Gastrocnemius medialis (tissue), 4 donors: ENCODE measurements around the gene PTPRN2. TPM values are rescaled to one million over a fixed set of nuclear protein-coding genes. Genes with fewer than 3 reads are reported as not detected.

Experiments used
- ATAC-seq, 2 donors: fragments of 150-250 bp; one replicate each; pipeline ENCODE4 v1.9.1; 2016
- DNase-seq, 2 donors: peaks; one replicate each; pipeline ENCODE4 v3.0.0-alpha.2; 2019
- H3K27ac ChIP-seq, 4 donors: fragments of 200-600 bp; sonication (generic); 1 replicate in 1 of 4; 2 replicates in 3 of 4; pipeline ENCODE4 v1.5.1; 2016 to 2018; ENCODE audit warnings: mild to moderate bottlenecking in 2 of 4, moderate library complexity in 1 of 4
- H3K27me3 ChIP-seq, 3 donors: fragments of 200-600 bp; sonication (generic) in 2 of 3; 1 replicate in 1 of 3; 2 replicates in 2 of 3; pipeline versions ENCODE4 v1.5.1 to v1.6.0; 2016 to 2019; ENCODE audit warnings: mild to moderate bottlenecking in 1 of 3, moderate library complexity in 1 of 3
- H3K36me3 ChIP-seq, 2 donors: fragments of 200-600 bp; sonication (generic) in 1 of 2; one replicate each; pipeline ENCODE4 v1.5.1; 2017 to 2018
- H3K4me1 ChIP-seq, 2 donors: fragments of 200-600 bp; sonication (generic) in 1 of 2; one replicate each; pipeline ENCODE4 v1.5.1; 2016 to 2017; ENCODE audit warnings: mild to moderate bottlenecking in 2 of 2
- H3K4me3 ChIP-seq, 4 donors: fragments of 200-600 bp; sonication (generic) in 3 of 4; 1 replicate in 1 of 4; 2 replicates in 3 of 4; pipeline ENCODE4 v1.5.1; 2016 to 2019; ENCODE audit warnings: mild to moderate bottlenecking in 2 of 4
- H3K9me3 ChIP-seq, 3 donors: fragments of 200-600 bp; sonication (generic) in 2 of 3; 1 replicate in 1 of 3; 2 replicates in 2 of 3; pipeline ENCODE4 v1.5.1; 2016 to 2019
- POLR2A ChIP-seq, 2 donors: fragments of 450-650 bp; IDR thresholded peaks; one replicate each; pipeline ENCODE4 v1.6.1; 2017; ENCODE audit warnings: antibody characterized with exemption in 2 of 2, mild to moderate bottlenecking in 2 of 2, moderate library complexity in 2 of 2
- in situ Hi-C, 4 donors: fragments of 200-750 bp; cut with MboI; loops; one replicate each; pipeline versions ENCODE4 v1.15.0 to v1.8.0; 2017; ENCODE audit warnings: low sequenced_read_pairs in 4 of 4
- intact Hi-C: fragments of 100-400 bp; cut with DNase I; formaldehyde crosslinking; loops from one replicate; pipeline ENCODE4 v1.15.1; 2023; ENCODE audit warnings: low total_unique reads
- total RNA-seq, 4 donors: library from RNA; depleted of rRNA; stranded (reverse); fragments of >200 nt; gene quantifications; one replicate each; pipeline versions ENCODE4 v1.1.0 to v1.2.3, GENCODE V29; 2016
- TF ChIP-seq, protein P1 (sequence below), 5 experiments: fragments of 450-650 bp in 3 of 5; fragments of 200-600 bp in 2 of 5; sonication (generic) in 2 of 5; IDR thresholded peaks in 4 of 5; conservative IDR thresholded peaks in 1 of 5; 1 replicate in 4 of 5; 2 replicates in 1 of 5; pipeline ENCODE4 v1.5.1; 2016 to 2019; ENCODE audit warnings: antibody characterized with exemption in 5 of 5, mild to moderate bottlenecking in 3 of 5, moderate library complexity in 3 of 5

Gene PTPRN2
- total RNA-seq, 4 donors from 2014 or later, result 0.66 to 0.85 (median 0.81) TPM

DNA sequence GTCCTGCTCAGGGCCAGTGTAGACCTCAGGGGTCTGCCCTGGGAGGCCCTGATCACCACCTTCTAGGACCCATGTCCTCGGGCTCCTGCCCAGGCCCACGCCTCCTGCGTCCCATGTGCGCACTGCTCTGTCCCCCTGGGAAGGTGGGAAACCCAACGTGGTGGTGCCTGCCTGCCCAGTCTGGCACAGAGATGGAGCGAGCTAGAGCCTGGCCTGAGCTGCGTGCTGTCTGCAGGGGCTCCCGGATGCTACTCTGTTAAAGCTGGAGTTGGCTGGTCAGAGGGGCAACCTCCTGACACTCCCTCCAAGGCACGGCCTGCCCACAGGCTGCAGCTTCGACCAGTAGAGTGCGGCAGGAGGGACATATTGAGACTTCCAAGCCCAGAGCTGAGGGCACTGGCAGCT lies 1079.1 kb downstream of the PTPRN2 start:
- H3K4me3 ChIP-seq, result no peak overlapping the region
- TF ChIP-seq POLR2A (IDR thresholded peaks at IDR 0.05), result no peak
- TF ChIP-seq, protein P1, sequence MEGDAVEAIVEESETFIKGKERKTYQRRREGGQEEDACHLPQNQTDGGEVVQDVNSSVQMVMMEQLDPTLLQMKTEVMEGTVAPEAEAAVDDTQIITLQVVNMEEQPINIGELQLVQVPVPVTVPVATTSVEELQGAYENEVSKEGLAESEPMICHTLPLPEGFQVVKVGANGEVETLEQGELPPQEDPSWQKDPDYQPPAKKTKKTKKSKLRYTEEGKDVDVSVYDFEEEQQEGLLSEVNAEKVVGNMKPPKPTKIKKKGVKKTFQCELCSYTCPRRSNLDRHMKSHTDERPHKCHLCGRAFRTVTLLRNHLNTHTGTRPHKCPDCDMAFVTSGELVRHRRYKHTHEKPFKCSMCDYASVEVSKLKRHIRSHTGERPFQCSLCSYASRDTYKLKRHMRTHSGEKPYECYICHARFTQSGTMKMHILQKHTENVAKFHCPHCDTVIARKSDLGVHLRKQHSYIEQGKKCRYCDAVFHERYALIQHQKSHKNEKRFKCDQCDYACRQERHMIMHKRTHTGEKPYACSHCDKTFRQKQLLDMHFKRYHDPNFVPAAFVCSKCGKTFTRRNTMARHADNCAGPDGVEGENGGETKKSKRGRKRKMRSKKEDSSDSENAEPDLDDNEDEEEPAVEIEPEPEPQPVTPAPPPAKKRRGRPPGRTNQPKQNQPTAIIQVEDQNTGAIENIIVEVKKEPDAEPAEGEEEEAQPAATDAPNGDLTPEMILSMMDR (IDR thresholded peaks at IDR 0.05 in 4 of 5, conservative IDR thresholded peaks at IDR 0.05 in 1 of 5), result no peak
- DNase-seq, result no peak
- H3K36me3 ChIP-seq, result no peaks in the 10 kb centered on the region
- no peak for ATAC-seq
- H3K27me3 ChIP-seq, result peaks cover 0 to 13% (median 0%) of the 10 kb centered on the region in 3 donors
- in situ Hi-C loops, result no loop called here
- H3K27ac ChIP-seq, result no peak overlapping the region
- intact Hi-C loops, result no loop called here
- H3K4me1 ChIP-seq, result no peaks in the 10 kb centered on the region
- no peaks in the 10 kb centered on the region for H3K9me3 ChIP-seq

GRCh38 chr7:157507987-157508386 lies 1079.6 kb downstream of the PTPRN2 start:
- Histone ChIP-seq H3K27me3 (peaks cover 0 to 13% (median 0%) of the 10 kb centered on the region in 3 donors), H3K27ac (no peak overlapping the region), H3K4me3 (no peak overlapping the region), H3K9me3 (no peaks in the 10 kb centered on the region), H3K4me1 (no peaks in the 10 kb centered on the region), H3K36me3 (no peaks in the 10 kb centered on the region)
- intact Hi-C loops (no loop called here), in situ Hi-C loops (no loop called here)
- DNase-seq (no peak), ATAC-seq (no peak)
- no peak for TF ChIP-seq POLR2A (IDR thresholded peaks at IDR 0.05)
- TF ChIP-seq, protein P1 (IDR thresholded peaks at IDR 0.05 in 4 of 5, conservative IDR thresholded peaks at IDR 0.05 in 1 of 5), result no peak

- intact Hi-C loops, result no loop called here
- no peak overlapping the region for H3K27ac ChIP-seq
- no peaks in the 10 kb centered on the region for H3K36me3 ChIP-seq
- in situ Hi-C loops, result no loop called here
- no peak overlapping the region for H3K4me3 ChIP-seq
- peaks cover 0 to 13% (median 0%) of the 10 kb centered on the region in 3 donors for H3K27me3 ChIP-seq
- H3K9me3 ChIP-seq, result no peaks in the 10 kb centered on the region
- no peaks in the 10 kb centered on the region for H3K4me1 ChIP-seq
- no peak for TF ChIP-seq POLR2A (IDR thresholded peaks at IDR 0.05)
- TF ChIP-seq, protein P1 (IDR thresholded peaks at IDR 0.05 in 4 of 5, conservative IDR thresholded peaks at IDR 0.05 in 1 of 5), result no peak
- ATAC-seq (no peak), DNase-seq (no peak)
Measured at GRCh38 chr7:157506268-157506667, 1081.4 kb downstream of the PTPRN2 start.

DNA sequence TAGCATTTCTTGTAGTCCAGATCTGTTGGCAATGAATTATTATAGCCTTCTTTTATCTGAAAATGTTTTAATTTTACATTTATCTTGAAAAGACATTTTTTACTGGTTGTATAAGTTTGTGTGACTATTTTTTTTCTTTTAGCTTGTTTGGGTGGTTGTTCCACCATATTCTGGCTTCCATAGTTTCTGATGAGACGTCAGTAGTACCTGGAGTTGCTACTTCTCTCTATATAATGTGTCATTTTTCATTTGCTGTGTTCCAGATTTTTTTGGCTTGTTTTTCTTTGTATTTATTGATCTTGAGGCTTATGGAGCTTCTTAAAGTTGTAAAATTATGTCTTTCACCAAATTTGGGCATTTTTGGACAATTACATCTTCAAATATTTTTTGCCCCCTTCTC lies 1082.0 kb downstream of the PTPRN2 start:
- intact Hi-C loops (no loop called here), in situ Hi-C loops (no loop called here)
- H3K27ac ChIP-seq, result no peak overlapping the region
- TF ChIP-seq POLR2A (IDR thresholded peaks at IDR 0.05), result no peak
- TF ChIP-seq, protein P1 (IDR thresholded peaks at IDR 0.05 in 4 of 5, conservative IDR thresholded peaks at IDR 0.05 in 1 of 5), result no peak
- no peaks in the 10 kb centered on the region for H3K9me3 ChIP-seq
- no peaks in the 10 kb centered on the region for H3K4me1 ChIP-seq
- ATAC-seq, result no peak
- H3K27me3 ChIP-seq, result peaks cover 0 to 13% (median 0%) of the 10 kb centered on the region in 3 donors
- no peak for DNase-seq
- H3K36me3 ChIP-seq, result no peaks in the 10 kb centered on the region
- no peak overlapping the region for H3K4me3 ChIP-seq

DNA sequence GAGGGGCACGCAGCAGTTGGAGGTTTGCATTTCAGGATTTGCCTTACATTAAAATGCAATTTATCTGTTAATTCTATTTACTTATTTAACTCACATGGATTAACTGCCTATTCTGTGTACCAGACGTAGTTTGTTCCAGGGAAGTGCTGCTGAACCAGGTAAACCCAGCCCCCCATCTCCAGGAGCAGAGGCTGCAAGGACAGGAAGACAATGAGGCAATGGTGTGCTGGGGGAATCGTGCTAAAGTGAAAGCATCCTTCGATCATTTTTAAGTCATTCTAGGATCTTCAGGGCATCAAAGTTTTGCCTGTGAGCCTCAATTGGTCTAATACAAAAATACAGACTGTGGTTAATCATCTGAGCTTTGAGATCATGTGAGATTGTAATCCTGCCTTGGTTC lies 1084.4 kb downstream of the PTPRN2 start:
- Histone ChIP-seq H3K9me3 (no peaks in the 10 kb centered on the region), H3K4me1 (no peaks in the 10 kb centered on the region), H3K36me3 (no peaks in the 10 kb centered on the region), H3K27me3 (peaks cover 0 to 13% (median 0%) of the 10 kb centered on the region in 3 donors), H3K4me3 (peak overlapping the region in 1 of 4 donors; percentile 16), H3K27ac (no peak overlapping the region)
- intact Hi-C loops, result no loop called here
- DNase-seq (no peak), ATAC-seq (no peak)
- TF ChIP-seq POLR2A (IDR thresholded peaks at IDR 0.05), result no peak
- TF ChIP-seq, protein P1 (IDR thresholded peaks at IDR 0.05 in 4 of 5, conservative IDR thresholded peaks at IDR 0.05 in 1 of 5), result no peak
- in situ Hi-C loops, result no loop called here
